H1 (cell line): ENCODE data around the gene PTGDS. TPM values are rescaled to one million over a fixed set of nuclear protein-coding genes. Genes with fewer than 3 reads are reported as not detected.

ENCODE experiments used
- CTCF ChIA-PET: fragments of 300-600 bp; sonication (Branson Sonifier 250); formaldehyde crosslinking; loops from one replicate; lab custom pipeline; 2021; ENCODE audit not compliant: partially characterized antibody; lab: Charles Lee
- POLR2A ChIA-PET: fragments of 300-600 bp; sonication (Branson Sonifier 250); formaldehyde crosslinking; loops from one replicate; lab custom pipeline; 2021; ENCODE audit warnings: inconsistent platforms; ENCODE audit not compliant: partially characterized antibody; lab: Charles Lee
- DNase-seq, 2 experiments: peaks; one replicate each; pipeline versions ENCODE4 v3.0.0 to v3.0.0-alpha.2; 2010 to 2022; ENCODE audit warnings: low spot score in 2 of 2, low read depth in 1 of 2, mixed read lengths in 1 of 2
- FAIRE-seq: peaks from 2 replicates; lab custom pipeline; 2011; peaks lifted over from hg19 to GRCh38; lab: Jason Lieb, UNC
- H2AFZ ChIP-seq: 2 replicates; pipeline ENCODE4 v1.8.1; 2012; ENCODE audit warnings: low read length, inconsistent platforms
- H2AK5ac ChIP-seq: 2 replicates; pipeline ENCODE4 v1.6.1; 2013; ENCODE audit warnings: low read depth, low read length
- H2BK120ac ChIP-seq: replicated peaks from 2 replicates; pipeline ENCODE3; 2013; ENCODE audit warnings: low read depth, low read length, inconsistent platforms
- H2BK12ac ChIP-seq: 2 replicates; pipeline ENCODE4 v1.6.1; 2013; ENCODE audit warnings: low read depth, low read length
- H2BK15ac ChIP-seq: 2 replicates; pipeline ENCODE4 v1.6.1; 2013; ENCODE audit warnings: low read length
- H2BK20ac ChIP-seq: 2 replicates; pipeline ENCODE4 v1.6.1; 2013; ENCODE audit warnings: low read length
- H2BK5ac ChIP-seq: 2 replicates; pipeline ENCODE4 v1.6.1; 2013; ENCODE audit warnings: low read depth, low read length
- H3K14ac ChIP-seq: 2 replicates; pipeline ENCODE4 v1.6.1; 2013; ENCODE audit warnings: inconsistent platforms; ENCODE audit not compliant: insufficient read length
- H3K18ac ChIP-seq: 2 replicates; pipeline ENCODE4 v1.6.1; 2013; ENCODE audit warnings: low read length; ENCODE audit errors: extremely low read depth
- H3K23ac ChIP-seq: 2 replicates; pipeline ENCODE4 v1.6.1; 2013; ENCODE audit warnings: inconsistent platforms; ENCODE audit not compliant: insufficient read length
- H3K23me2 ChIP-seq: 2 replicates; pipeline ENCODE4 v1.6.1; 2013; ENCODE audit warnings: low read depth, low read length
- H3K27ac ChIP-seq: 2 replicates; pipeline ENCODE4 v1.6.1; 2011; ENCODE audit warnings: low read depth, low read length, inconsistent platforms
- H3K27me3 ChIP-seq, 4 experiments: replicated peaks in 1 of 4; 1 replicate in 1 of 4; 2 replicates in 3 of 4; pipeline versions ENCODE4 v1.6.1 to v1.8.1; 2011 to 2013; ENCODE audit warnings: low read length in 3 of 4, mild to moderate bottlenecking in 3 of 4, inconsistent platforms in 2 of 4, mixed read lengths in 2 of 4, moderate library complexity in 1 of 4; ENCODE audit not compliant: control insufficient read depth in 3 of 4, insufficient read depth in 3 of 4; ENCODE audit errors: extremely low read depth in 1 of 4
- H3K36me3 ChIP-seq, 4 experiments: 2 replicates each; pipeline versions ENCODE4 v1.6.1 to v1.8.1; 2011 to 2013; ENCODE audit warnings: mild to moderate bottlenecking in 4 of 4, low read length in 3 of 4, moderate library complexity in 2 of 4, control low read depth in 1 of 4, inconsistent platforms in 1 of 4; ENCODE audit not compliant: insufficient read depth in 4 of 4, control insufficient read depth in 2 of 4
- H3K4ac ChIP-seq: replicated peaks from 2 replicates; pipeline ENCODE3; 2013; ENCODE audit warnings: low read length, low read depth, mixed read lengths, inconsistent platforms; ENCODE audit not compliant: insufficient read length
- H3K4me1 ChIP-seq, 4 experiments: replicated peaks in 1 of 4; 1 replicate in 1 of 4; 2 replicates in 3 of 4; pipeline versions ENCODE4 v1.6.1 to v1.8.1; 2011 to 2013; ENCODE audit warnings: low read length in 3 of 4, inconsistent platforms in 2 of 4, mixed read lengths in 1 of 4; ENCODE audit not compliant: insufficient read depth in 4 of 4, control insufficient read depth in 3 of 4
- H3K4me2 ChIP-seq, 2 experiments: 2 replicates each; pipeline versions ENCODE4 v1.6.1 to v1.8.1; 2011 to 2013; ENCODE audit warnings: low read depth in 2 of 2, low read length in 2 of 2, control low read depth in 1 of 2, inconsistent platforms in 1 of 2, mild to moderate bottlenecking in 1 of 2; ENCODE audit not compliant: insufficient read depth in 1 of 2
- H3K4me3 ChIP-seq, 4 experiments: fragments of 200-600, 300-600 bp in 1 of 4; sonication (generic), shearing (Covaris generic), sonication (Bioruptor Twin) in 1 of 4; 2 replicates each; pipeline versions ENCODE4 v1.5.1 to v1.8.1; 2011 to 2016; ENCODE audit warnings: low read length in 4 of 4, low read depth in 3 of 4, control low read depth in 2 of 4, inconsistent platforms in 2 of 4, mild to moderate bottlenecking in 2 of 4, mixed read lengths in 1 of 4, moderate library complexity in 1 of 4; ENCODE audit not compliant: insufficient read depth in 2 of 4; ENCODE audit errors: extremely low read depth in 1 of 4
- H3K56ac ChIP-seq: replicated peaks from 2 replicates; pipeline ENCODE3; 2013; ENCODE audit warnings: low read depth, mild to moderate bottlenecking, mixed read lengths, low read length, inconsistent platforms; ENCODE audit not compliant: insufficient read length
- H3K79me1 ChIP-seq: 2 replicates; pipeline ENCODE4 v1.6.1; 2013; ENCODE audit warnings: low read depth, low read length, control low read depth
- H3K79me2 ChIP-seq, 2 experiments: 2 replicates each; pipeline versions ENCODE4 v1.6.1 to v1.8.1; 2012 to 2013; ENCODE audit warnings: low read length in 2 of 2, mild to moderate bottlenecking in 2 of 2, inconsistent platforms in 1 of 2; ENCODE audit not compliant: insufficient read depth in 2 of 2, control insufficient read depth in 1 of 2
- H3K9ac ChIP-seq, 4 experiments: replicated peaks in 1 of 4; 1 replicate in 1 of 4; 2 replicates in 3 of 4; pipeline versions ENCODE4 v1.6.1 to v1.8.1; 2011 to 2013; ENCODE audit warnings: low read depth in 3 of 4, low read length in 3 of 4, control low read depth in 2 of 4, mild to moderate bottlenecking in 2 of 4, moderate library complexity in 2 of 4, inconsistent platforms in 1 of 4; ENCODE audit errors: extremely low read depth in 1 of 4
- H3K9me3 ChIP-seq, 2 experiments: 2 replicates each; pipeline versions ENCODE4 v1.6.1 to v1.8.1; 2012 to 2013; ENCODE audit warnings: mild to moderate bottlenecking in 2 of 2, moderate library complexity in 2 of 2, control low read depth in 1 of 2, inconsistent platforms in 1 of 2, low read depth in 1 of 2, low read length in 1 of 2, mixed read lengths in 1 of 2; ENCODE audit not compliant: insufficient read depth in 2 of 2
- H4K20me1 ChIP-seq, 2 experiments: replicated peaks in 1 of 2; 2 replicates each; pipeline versions ENCODE3 to v1.8.1; 2011 to 2013; ENCODE audit warnings: inconsistent platforms in 2 of 2, low read length in 2 of 2, mild to moderate bottlenecking in 1 of 2; ENCODE audit not compliant: insufficient read depth in 2 of 2, control insufficient read depth in 1 of 2
- H4K5ac ChIP-seq: 2 replicates; pipeline ENCODE4 v1.6.1; 2013; ENCODE audit warnings: low read length, low read depth, mixed read lengths, inconsistent platforms; ENCODE audit not compliant: insufficient read length
- H4K8ac ChIP-seq: 2 replicates; pipeline ENCODE4 v1.8.0; 2013; ENCODE audit warnings: mild to moderate bottlenecking, moderate library complexity, low read length, inconsistent platforms; ENCODE audit not compliant: insufficient read depth; ENCODE audit errors: extremely low read depth
- H4K91ac ChIP-seq: replicated peaks from 2 replicates; pipeline ENCODE3; 2013; ENCODE audit warnings: low read length, mixed read lengths, inconsistent platforms; ENCODE audit not compliant: insufficient read length
- CHD1 ChIP-seq: IDR thresholded peaks from 2 replicates; pipeline ENCODE4 v1.6.1; 2012; ENCODE audit warnings: low read depth, low read length, improper control_type of control experiment
- EP300 ChIP-seq, 2 experiments: IDR thresholded peaks; 1 replicate in 1 of 2; 2 replicates in 1 of 2; pipeline ENCODE4 v1.6.1; 2011 to 2012; ENCODE audit warnings: low read depth in 2 of 2, low read length in 2 of 2, mild to moderate bottlenecking in 2 of 2, borderline replicate concordance in 1 of 2, inconsistent platforms in 1 of 2, moderate library complexity in 1 of 2
- MAX ChIP-seq: IDR thresholded peaks from 2 replicates; pipeline ENCODE4 v1.6.1; 2012; ENCODE audit warnings: inconsistent platforms
- POLR2AphosphoS5 ChIP-seq: IDR thresholded peaks from 2 replicates; pipeline ENCODE4 v1.6.1; 2011; ENCODE audit warnings: low read depth, low read length
- RXRA ChIP-seq: IDR thresholded peaks from 2 replicates; pipeline ENCODE4 v1.6.1; 2011; ENCODE audit warnings: low read depth, mild to moderate bottlenecking, low read length, moderate library complexity; ENCODE audit not compliant: insufficient read depth
- SP1 ChIP-seq: IDR thresholded peaks from 2 replicates; pipeline ENCODE4 v1.6.1; 2011; ENCODE audit warnings: low read depth, low read length
- SRF ChIP-seq: IDR thresholded peaks from 2 replicates; pipeline ENCODE4 v1.6.1; 2011; ENCODE audit warnings: mild to moderate bottlenecking, low read depth, low read length, moderate library complexity
- WGBS, 2 experiments: shearing (Covaris generic) in 1 of 2; methylation state at CpG; one replicate each; pipeline versions ENCODE4 v1.1.6 to v1.1.7; 2013 to 2015; ENCODE audit warnings: low lambda C conversion rate in 2 of 2, mixed read lengths in 2 of 2, inconsistent platforms in 1 of 2, low coverage in 1 of 2, missing lambda C conversion rate in 1 of 2; ENCODE audit not compliant: insufficient replicate concordance in 2 of 2, insufficient coverage in 1 of 2, insufficient read length in 1 of 2; ENCODE audit errors: extremely low coverage in 1 of 2, missing lambda C conversion rate in 1 of 2; 5-methylcytosine and 5-hydroxymethylcytosine counted together
- polyA plus RNA-seq, 7 experiments: library from polyadenylated mRNA; depleted of rRNA in 3 of 7; stranded (reverse) in 5 of 7; unstranded in 2 of 7; fragments of >200 nt in 5 of 7; fragments of 200-250 nt in 2 of 7; gene quantifications; 1 replicate in 5 of 7; 2 replicates in 1 of 7; 4 replicates in 1 of 7; pipeline versions ENCODE4 v1.2.1 to v1.2.3, GENCODE V29; 2011 to 2013; ENCODE audit warnings: missing spikeins in 2 of 7, mixed read lengths in 2 of 7
- total RNA-seq: library from RNA; stranded (reverse); fragmentation: NEBNext Ultra II Directional; extraction: Animal tissue kit (Norgen Biotek cat#: 25700); gene quantifications from 2 replicates; pipeline ENCODE4 v1.2.1, GENCODE V29; 2021

Gene PTGDS
- total and polyA plus RNA-seq, 2 of the 8 experiments (the other 6 are each of a cell fraction or from before 2014, with no cell fraction given), result 1.7 to 2.3 TPM

- Histone ChIP-seq H3K9ac (no peak overlapping the region), H4K8ac (no peak overlapping the region), H3K18ac (no peak overlapping the region), H3K4me2 (no peak overlapping the region), H2AK5ac (no peak overlapping the region), H3K27me3 (peaks cover 13 to 36% (median 32%) of the 10 kb centered on the region in 4 experiments), H2BK5ac (no peak overlapping the region), H2BK120ac (no peak overlapping the region), H3K23ac (no peak overlapping the region), H3K14ac (no peak overlapping the region), H4K91ac (no peak overlapping the region), H2BK15ac (no peak overlapping the region), H3K23me2 (peaks cover 20% of the 10 kb centered on the region; the same call in 1 of the 2 replicates), H2AFZ (no peak overlapping the region), H3K27ac (no peak overlapping the region), H3K9me3 (no peaks in the 10 kb centered on the region), H3K4me3 (no peak overlapping the region), H3K79me1 (no peaks in the 10 kb centered on the region), H3K4me1 (peaks cover 0 to 16% (median 7%) of the 10 kb centered on the region in 4 experiments; a peak in 5 of 7 replicates), H3K36me3 (no peaks in the 10 kb centered on the region), H2BK12ac (no peak overlapping the region), H4K5ac (no peak overlapping the region), H2BK20ac (no peak overlapping the region), H3K56ac (no peak overlapping the region), H3K4ac (no peak overlapping the region), H3K79me2 (no peaks in the 10 kb centered on the region), H4K20me1 (peaks cover 0 to 3% of the 10 kb centered on the region in 2 experiments)
- POLR2A ChIA-PET, result interaction anchor here (0.7 kb wide), 1 partner anchor 34 kb away, joined by 5 read pairs; no protein-coding TSS in a partner anchor
- CTCF ChIA-PET, result interaction anchor here (0.7 to 3.0 kb wide), 6 partner anchors 10 to 179 kb away, joined by 3 to 18 read pairs (median 4); partner anchors contain the start of genes ABCA2, CLIC3 and PAXX
- no peak for FAIRE-seq
- TF ChIP-seq RXRA (no peak), CHD1 (no peak), SRF (no peak), MAX (no peak), POLR2AphosphoS5 (no peak), EP300 (IDR thresholded peaks at IDR 0.05; ENCODE audit: borderline replicate concordance in 1 of 2, low read depth in 2 of 2, low read length in 2 of 2) (no peak), SP1 (no peak)
- DNase-seq, result no peak
- 82% methylated on average over 5 of the region's 17 CpGs; no CpG with 5 or more reads in 1 of the 2 experiments for WGBS, 2 experiments
Observed at GRCh38 chr9:136981588-136982231, 4.4 kb downstream of the PTGDS start.
